GM12892 (cell line): ENCODE data around the gene POLRMT.

Experiments
- DNase-seq: peaks from one replicate; pipeline ENCODE4 v3.0.0; 2011; ENCODE audit not compliant: insufficient read length
- FAIRE-seq: peaks from 2 replicates; lab custom pipeline; 2011; peaks lifted over from hg19 to GRCh38; lab: Jason Lieb, UNC
- POLR2A ChIP-seq: IDR thresholded peaks from 2 replicates; pipeline ENCODE4 v1.6.1; 2011; ENCODE audit warnings: low read depth, low read length, control low read depth
- POLR2AphosphoS5 ChIP-seq: IDR thresholded peaks from 2 replicates; pipeline ENCODE4 v1.6.1; 2011; ENCODE audit warnings: low read depth, low read length, control low read depth
- TAF1 ChIP-seq: IDR thresholded peaks from 2 replicates; pipeline ENCODE4 v1.6.1; 2011; ENCODE audit warnings: low read depth, mild to moderate bottlenecking, control low read depth, low read length, borderline replicate concordance

Gene POLRMT

GRCh38 chr19:601310-601709 is 32.0 kb downstream of the POLRMT start:
- TF ChIP-seq POLR2A, result no peak
- no peak for TF ChIP-seq POLR2AphosphoS5
- no peak for TF ChIP-seq TAF1
- DNase-seq, result no peak
- no peak for FAIRE-seq

DNA sequence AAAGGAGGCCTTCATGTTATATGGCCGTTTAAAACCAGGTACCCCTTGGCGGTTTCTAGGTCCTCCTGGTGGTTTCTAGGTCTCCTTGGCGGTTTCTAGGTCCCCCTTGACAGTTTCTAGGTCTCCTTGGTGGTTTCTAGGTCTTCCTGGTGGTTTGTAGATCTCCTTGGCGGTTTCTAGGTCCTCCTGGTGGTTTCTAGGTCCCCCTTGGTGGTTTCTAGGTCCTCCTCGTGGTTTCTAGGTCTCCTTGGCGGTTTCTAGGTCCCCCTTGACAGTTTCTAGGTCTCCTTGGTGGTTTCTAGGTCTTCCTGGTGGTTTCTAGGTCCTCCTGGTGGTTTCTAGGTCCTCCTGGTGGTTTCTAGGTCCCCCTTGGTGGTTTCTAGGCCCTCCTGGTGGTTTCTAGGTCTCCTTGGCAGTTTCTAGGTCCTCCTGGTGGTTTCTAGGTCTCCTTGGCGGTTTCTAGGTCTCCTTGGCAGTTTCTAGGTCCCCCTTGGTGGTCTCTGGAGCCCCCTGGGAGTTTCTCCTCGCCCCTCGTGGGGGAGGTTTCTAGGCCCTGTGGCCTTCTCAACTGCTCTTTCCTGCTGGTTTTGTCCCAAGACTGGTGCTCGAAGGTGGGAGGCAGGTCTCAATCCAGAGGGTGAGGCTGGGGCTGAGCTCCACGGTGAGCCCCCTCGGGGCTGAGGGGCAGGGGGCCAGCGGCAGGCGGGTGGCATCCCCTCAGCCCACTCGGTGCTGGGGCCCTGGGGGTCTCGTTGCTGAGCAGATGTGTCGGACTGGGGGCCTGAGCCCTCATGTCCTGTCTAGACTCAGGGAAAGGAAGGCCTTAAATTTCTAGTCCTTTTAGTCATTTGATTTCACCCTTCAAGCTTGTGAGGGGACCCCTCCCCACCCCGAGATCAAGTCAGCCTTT is 35.7 kb downstream of the POLRMT start:
- TF ChIP-seq TAF1, result no peak
- DNase-seq (no peak), FAIRE-seq (no peak)

DNA sequence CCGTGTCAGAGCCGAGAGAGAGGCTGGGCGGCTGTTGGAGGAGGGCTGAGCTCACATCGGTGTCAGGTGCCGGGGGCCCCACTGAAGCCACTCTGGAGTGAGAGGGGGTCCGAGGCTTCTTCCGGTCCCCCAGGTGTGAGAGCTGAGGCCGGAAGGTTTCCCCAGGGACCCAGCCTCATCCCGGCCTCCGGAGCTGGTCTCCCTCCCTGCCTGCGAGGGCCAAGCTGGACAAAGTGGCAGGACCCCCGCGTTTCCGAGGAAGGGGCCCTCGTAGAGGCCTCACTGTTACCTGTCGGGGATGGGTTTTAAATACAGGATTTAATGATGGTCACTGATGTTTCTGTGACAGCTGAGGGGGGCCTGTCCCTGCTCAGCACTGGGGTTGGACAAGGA is 37.1 kb downstream of the POLRMT start:
- no peak for TF ChIP-seq POLR2AphosphoS5
- FAIRE-seq (no peak), DNase-seq (no peak)

DNA sequence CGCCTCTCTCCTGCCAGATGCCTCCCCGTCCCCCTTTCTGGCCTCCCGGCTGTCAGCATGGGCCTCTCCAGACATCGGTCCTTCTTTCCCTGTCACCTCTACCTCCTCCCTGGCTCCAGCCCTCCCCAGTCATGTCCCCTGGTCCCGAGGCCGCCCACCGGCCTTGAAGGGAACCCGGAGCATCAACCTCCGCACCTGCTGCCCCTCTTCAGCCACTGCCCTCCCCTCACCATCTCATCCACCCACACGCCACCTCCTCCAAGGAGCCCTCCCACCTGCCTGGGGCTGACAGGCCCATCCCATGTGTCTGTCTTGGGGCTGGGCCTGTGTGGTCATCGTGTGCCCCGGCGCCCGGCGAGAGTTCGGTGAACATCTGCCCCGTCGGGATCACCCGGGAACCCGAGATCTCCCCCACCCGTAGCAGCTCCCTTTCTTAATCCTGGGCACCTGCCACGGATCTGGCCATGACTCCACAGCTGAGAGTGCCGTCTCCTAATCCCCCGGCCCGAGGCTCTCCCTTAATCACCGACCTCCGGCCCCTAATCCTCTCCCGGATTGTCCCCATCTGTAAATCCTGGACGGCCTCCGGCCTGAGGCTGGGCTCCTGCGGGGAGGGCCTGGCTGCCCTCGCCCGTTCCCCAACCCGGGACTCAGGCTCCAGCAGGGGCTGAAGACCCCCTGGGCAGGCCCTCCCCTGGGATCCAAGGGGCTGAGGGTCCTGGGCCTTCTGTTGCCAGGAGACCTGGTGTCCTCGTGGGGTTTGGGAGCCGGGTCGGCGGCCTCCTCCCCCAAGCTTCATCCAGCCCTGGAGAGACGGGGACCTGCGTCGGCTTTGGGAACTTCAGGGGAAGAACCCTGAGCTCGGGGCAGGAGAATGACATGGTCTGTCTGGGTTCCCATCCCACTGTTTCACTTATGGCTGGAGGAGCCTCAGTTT is 37.7 kb downstream of the POLRMT start:
- no peak for TF ChIP-seq POLR2A
- TF ChIP-seq POLR2AphosphoS5, result no peak
- TF ChIP-seq TAF1, result no peak
- FAIRE-seq (no peak), DNase-seq (no peak)

DNA sequence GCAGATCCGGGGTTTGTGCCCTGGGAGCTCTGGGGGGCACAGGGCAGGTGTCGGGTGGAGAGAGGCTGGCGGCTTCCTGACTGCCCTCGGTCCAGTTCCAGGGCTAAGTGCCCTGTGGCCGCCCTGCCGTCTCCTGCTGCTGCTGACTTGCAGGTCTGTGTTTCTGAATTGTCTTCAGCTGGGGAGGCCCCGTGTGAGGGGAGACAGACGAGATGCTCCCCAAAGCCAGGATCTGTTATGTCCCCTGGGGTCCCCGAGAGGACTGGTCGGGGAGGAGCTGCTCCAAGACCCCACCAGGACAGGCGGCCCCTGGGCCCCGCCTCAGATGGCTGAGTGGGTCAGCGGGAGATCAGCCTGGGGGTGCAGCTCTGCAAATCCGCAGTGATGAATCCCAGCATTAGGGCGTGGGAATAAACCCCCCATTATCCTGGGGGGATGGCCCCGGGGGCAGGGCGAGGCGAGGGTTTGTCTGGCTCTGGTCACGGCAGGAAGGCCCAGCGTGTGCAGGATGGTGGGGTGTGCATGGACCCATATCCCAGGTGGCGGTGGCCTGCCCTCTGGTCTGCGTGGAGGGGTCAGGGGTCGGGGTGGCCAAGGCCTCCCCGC is 39.0 kb downstream of the POLRMT start:
- no peak for TF ChIP-seq TAF1
- no peak for TF ChIP-seq POLR2AphosphoS5
- TF ChIP-seq POLR2A, result no peak
- FAIRE-seq (no peak), DNase-seq (no peak)

DNA sequence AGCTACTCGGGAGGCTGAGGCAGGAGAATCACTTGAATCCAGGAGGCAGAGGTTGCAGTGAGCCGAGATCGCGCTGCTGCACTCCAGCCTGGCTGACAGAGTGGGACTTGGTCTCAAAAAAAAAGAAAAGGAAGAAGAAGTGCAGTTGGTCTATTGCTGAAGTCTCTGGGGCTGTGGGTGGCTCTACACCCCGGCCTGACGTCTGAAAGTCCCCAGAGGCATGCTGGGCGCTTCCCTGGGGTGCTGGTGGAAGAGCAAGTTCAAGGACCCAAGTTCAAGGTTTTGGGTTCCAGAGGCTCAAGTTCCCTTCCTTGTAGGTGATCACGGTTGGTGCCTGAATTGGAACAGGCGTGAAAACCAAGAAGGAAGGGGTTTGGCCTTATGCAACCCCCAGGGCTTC is 39.8 kb downstream of the POLRMT start:
- no peak for TF ChIP-seq POLR2AphosphoS5
- no peak for TF ChIP-seq TAF1
- no peak for TF ChIP-seq POLR2A
- no peak for FAIRE-seq
- no peak for DNase-seq

DNA sequence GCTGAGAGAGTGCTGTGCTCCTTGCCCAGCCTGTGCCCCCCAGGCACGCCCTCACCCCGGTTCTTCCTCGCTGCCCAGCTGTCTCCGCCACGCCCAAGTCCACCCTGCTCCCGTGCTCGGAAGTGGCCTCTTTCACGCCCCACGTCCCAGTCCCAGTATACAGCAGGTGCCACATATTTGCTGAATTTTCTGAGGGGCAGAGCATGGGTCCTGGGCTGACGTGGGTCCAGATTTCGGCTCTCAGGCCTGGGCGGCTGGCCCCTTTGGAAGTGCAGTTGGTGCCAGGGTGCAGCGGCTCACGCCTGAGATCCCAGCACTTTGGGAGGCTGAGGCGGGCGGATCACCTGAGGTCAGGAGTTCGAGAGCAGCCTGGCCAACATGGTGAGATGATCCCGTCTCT is 40.3 kb downstream of the POLRMT start:
- no peak for FAIRE-seq
- TF ChIP-seq POLR2AphosphoS5, result no peak
- TF ChIP-seq TAF1, result no peak
- TF ChIP-seq POLR2A, result no peak
- DNase-seq, result no peak

DNA sequence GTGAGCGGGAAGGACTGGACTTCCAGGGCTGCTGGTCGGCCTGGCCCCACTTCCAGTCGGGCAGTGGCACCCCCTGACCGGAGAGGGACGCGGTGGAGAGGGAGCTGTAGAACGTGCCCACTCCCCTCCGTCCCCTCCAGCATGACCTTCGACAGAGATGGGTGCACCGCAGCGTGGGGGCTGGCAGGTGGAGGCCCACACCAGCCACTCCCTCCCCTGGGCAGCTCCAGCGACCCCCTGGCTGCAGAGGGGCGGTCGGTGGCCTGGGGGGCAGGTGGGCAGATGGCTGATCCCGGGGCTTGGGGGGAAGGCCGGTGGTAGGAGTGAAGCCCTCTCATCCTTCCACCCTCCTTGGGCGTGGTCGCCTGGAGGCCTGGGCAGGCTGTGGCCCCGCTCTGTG is 41.2 kb downstream of the POLRMT start:
- FAIRE-seq (no peak), DNase-seq (no peak)
- TF ChIP-seq POLR2A (no peak), TAF1 (no peak), POLR2AphosphoS5 (no peak)

GRCh38 chr19:591099-591958 is 42.0 kb downstream of the POLRMT start:
- FAIRE-seq (no peak), DNase-seq (no peak)
- no peak for TF ChIP-seq TAF1
- no peak for TF ChIP-seq POLR2AphosphoS5
- TF ChIP-seq POLR2A, result no peak

- DNase-seq (no peak), FAIRE-seq (no peak)
- TF ChIP-seq POLR2AphosphoS5 (no peak), TAF1 (no peak), POLR2A (no peak)
Measured at GRCh38 chr19:590750-591098, 42.6 kb downstream of the POLRMT start.

DNA sequence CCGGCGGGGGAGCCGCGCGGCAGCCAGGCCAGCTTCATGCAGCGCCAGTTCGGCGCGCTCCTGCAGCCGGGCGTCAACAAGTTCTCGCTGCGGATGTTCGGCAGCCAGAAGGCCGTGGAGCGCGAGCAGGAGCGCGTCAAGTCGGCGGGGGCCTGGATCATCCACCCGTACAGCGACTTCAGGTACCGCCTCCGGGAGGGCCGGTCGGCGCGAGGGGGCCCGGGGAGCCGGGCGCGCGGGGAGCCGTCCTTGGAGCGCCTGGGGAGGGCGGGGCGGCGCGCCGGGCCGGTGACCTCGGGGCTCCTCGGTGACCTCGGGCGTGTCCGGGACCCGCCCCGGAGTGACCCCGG is 43.0 kb downstream of the POLRMT start:
- FAIRE-seq, result no peak
- no peak for DNase-seq
- no peak for TF ChIP-seq POLR2AphosphoS5
- TF ChIP-seq POLR2A, result no peak
- TF ChIP-seq TAF1, result no peak
